Neural cell (in vitro differentiated cells): ENCODE data around the gene ABHD17C. TPM values are rescaled to one million over a fixed set of nuclear protein-coding genes. Genes with fewer than 3 reads are reported as not detected.

Source experiments
- H2AFZ ChIP-seq: fragments of 200-600, 300-800 bp; sonication (generic), shearing (Covaris generic); 2 replicates; pipeline ENCODE4 v1.6.0; 2014; ENCODE audit warnings: low read depth, mild to moderate bottlenecking, antibody characterized with exemption, low read length, moderate library complexity
- H3F3A ChIP-seq: fragments of 200-600 bp; shearing (Covaris generic); 2 replicates; pipeline ENCODE4 v1.6.1; 2016; ENCODE audit warnings: mild to moderate bottlenecking, moderate library complexity, mixed read lengths, antibody characterized with exemption, low read length; ENCODE audit not compliant: insufficient read depth, poor library complexity, severe bottlenecking
- H3K27ac ChIP-seq: fragments of 200-600, 300-800 bp; sonication (generic), shearing (Covaris generic); 2 replicates; pipeline ENCODE4 v1.5.1; 2014; ENCODE audit warnings: mild to moderate bottlenecking, low read length, moderate library complexity
- H3K27me3 ChIP-seq: fragments of 300-800, 200-600 bp; sonication (generic), shearing (Covaris generic); 2 replicates; pipeline ENCODE4 v1.6.0; 2014; ENCODE audit warnings: mild to moderate bottlenecking, low read depth, low read length, moderate library complexity; ENCODE audit not compliant: insufficient read depth
- H3K36me3 ChIP-seq: fragments of 300-800, 200-600 bp; sonication (generic), shearing (Covaris generic); 2 replicates; pipeline ENCODE4 v1.5.1; 2014; ENCODE audit warnings: mild to moderate bottlenecking, antibody characterized with exemption, low read length, moderate library complexity; ENCODE audit not compliant: insufficient read depth
- H3K4me2 ChIP-seq: fragments of 300-800, 200-600 bp; sonication (generic), shearing (Covaris generic); 2 replicates; pipeline ENCODE4 v1.6.0; 2014; ENCODE audit warnings: mild to moderate bottlenecking, low read length
- H3K4me3 ChIP-seq: fragments of 300-800, 200-600 bp; sonication (generic), shearing (Covaris generic); 2 replicates; pipeline ENCODE4 v1.5.1; 2014; ENCODE audit warnings: mild to moderate bottlenecking, low read length, moderate library complexity
- H3K79me2 ChIP-seq: fragments of 200-600 bp; shearing (Covaris generic); replicated peaks from 2 replicates; pipeline ENCODE4 v1.6.0; 2014; ENCODE audit warnings: mild to moderate bottlenecking, low read length, moderate library complexity; ENCODE audit not compliant: insufficient read depth
- H3K9ac ChIP-seq: fragments of 300-800, 200-600 bp; sonication (generic), shearing (Covaris generic); 2 replicates; pipeline ENCODE4 v1.6.1; 2016; ENCODE audit warnings: mild to moderate bottlenecking, low read length, mixed read lengths
- H3K9me2 ChIP-seq: fragments of 200-600 bp; shearing (Covaris generic); 2 replicates; pipeline ENCODE4 v1.6.1; 2016; ENCODE audit warnings: mild to moderate bottlenecking, low read length, mixed read lengths; ENCODE audit not compliant: insufficient read depth
- H3K9me3 ChIP-seq: fragments of 200-600, 300-800 bp; sonication (generic), shearing (Covaris generic); 2 replicates; pipeline ENCODE4 v1.6.1; 2016; ENCODE audit warnings: mild to moderate bottlenecking, mixed run types, low read length, moderate library complexity, mixed read lengths
- H4K20me1 ChIP-seq: fragments of 200-600 bp; shearing (Covaris generic); 2 replicates; pipeline ENCODE4 v1.6.1; 2016; ENCODE audit warnings: mild to moderate bottlenecking, mixed run types; ENCODE audit not compliant: insufficient read depth
- EP300 ChIP-seq: fragments of 450-650 bp; conservative IDR thresholded peaks from 2 replicates; pipeline ENCODE4 v1.6.1; 2014; ENCODE audit warnings: antibody characterized with exemption, mild to moderate bottlenecking, moderate library complexity; ENCODE audit not compliant: poor library complexity, severe bottlenecking
- EZH2 ChIP-seq: fragments of 200-600, 300-800 bp; shearing (Covaris generic), sonication (generic); IDR thresholded peaks from 2 replicates; pipeline ENCODE4 v1.6.1; 2014; ENCODE audit warnings: antibody characterized with exemption, low read length, borderline replicate concordance, mild to moderate bottlenecking; ENCODE audit not compliant: insufficient read depth, poor library complexity, severe bottlenecking
- MXI1 ChIP-seq: fragments of 450-650 bp; conservative IDR thresholded peaks from 2 replicates; pipeline ENCODE4 v1.6.1; 2014; ENCODE audit warnings: antibody characterized with exemption, mild to moderate bottlenecking; ENCODE audit not compliant: poor library complexity, severe bottlenecking
- POLR2AphosphoS5 ChIP-seq: IDR thresholded peaks from 2 replicates; pipeline ENCODE4 v1.6.1; 2012
- RAD21 ChIP-seq: fragments of 450-650 bp; conservative IDR thresholded peaks from 2 replicates; pipeline ENCODE4 v1.6.1; 2014; ENCODE audit warnings: antibody characterized with exemption, mild to moderate bottlenecking, moderate library complexity
- SMC3 ChIP-seq: fragments of 450-650 bp; conservative IDR thresholded peaks from 2 replicates; pipeline ENCODE4 v1.6.1; 2014; ENCODE audit warnings: antibody characterized with exemption, mild to moderate bottlenecking, moderate library complexity; ENCODE audit not compliant: poor library complexity
- TAF1 ChIP-seq: IDR thresholded peaks from 2 replicates; pipeline ENCODE4 v1.6.1; 2012; ENCODE audit warnings: low read depth
- polyA plus RNA-seq: library from polyadenylated mRNA; depleted of rRNA; stranded (reverse); fragments of >200 nt; gene quantifications from 2 replicates; pipeline ENCODE4 v1.2.3, GENCODE V29; 2014
- TF ChIP-seq, protein P1 (sequence below): fragments of 450-650 bp; IDR thresholded peaks from 2 replicates; pipeline ENCODE4 v1.5.1; 2014; ENCODE audit warnings: antibody characterized with exemption, mild to moderate bottlenecking, moderate library complexity; ENCODE audit not compliant: poor library complexity, severe bottlenecking
- TF ChIP-seq, protein P2 (sequence below): IDR thresholded peaks from 2 replicates; pipeline ENCODE4 v1.6.1; 2012; ENCODE audit warnings: borderline replicate concordance

ABHD17C gene
- polyA plus RNA-seq, 1 donor from 2014 or later = 18.3 TPM

- no peaks in the 10 kb centered on the region for H3F3A ChIP-seq
- H3K4me2 ChIP-seq = no peak overlapping the region
- no peak overlapping the region for H3K27ac ChIP-seq
- no peaks in the 10 kb centered on the region for H3K9me2 ChIP-seq
- H3K9me3 ChIP-seq = no peaks in the 10 kb centered on the region
- no peak overlapping the region for H2AFZ ChIP-seq
- no peaks in the 10 kb centered on the region for H4K20me1 ChIP-seq
- H3K4me3 ChIP-seq = no peak overlapping the region
- TF ChIP-seq, protein P1, sequence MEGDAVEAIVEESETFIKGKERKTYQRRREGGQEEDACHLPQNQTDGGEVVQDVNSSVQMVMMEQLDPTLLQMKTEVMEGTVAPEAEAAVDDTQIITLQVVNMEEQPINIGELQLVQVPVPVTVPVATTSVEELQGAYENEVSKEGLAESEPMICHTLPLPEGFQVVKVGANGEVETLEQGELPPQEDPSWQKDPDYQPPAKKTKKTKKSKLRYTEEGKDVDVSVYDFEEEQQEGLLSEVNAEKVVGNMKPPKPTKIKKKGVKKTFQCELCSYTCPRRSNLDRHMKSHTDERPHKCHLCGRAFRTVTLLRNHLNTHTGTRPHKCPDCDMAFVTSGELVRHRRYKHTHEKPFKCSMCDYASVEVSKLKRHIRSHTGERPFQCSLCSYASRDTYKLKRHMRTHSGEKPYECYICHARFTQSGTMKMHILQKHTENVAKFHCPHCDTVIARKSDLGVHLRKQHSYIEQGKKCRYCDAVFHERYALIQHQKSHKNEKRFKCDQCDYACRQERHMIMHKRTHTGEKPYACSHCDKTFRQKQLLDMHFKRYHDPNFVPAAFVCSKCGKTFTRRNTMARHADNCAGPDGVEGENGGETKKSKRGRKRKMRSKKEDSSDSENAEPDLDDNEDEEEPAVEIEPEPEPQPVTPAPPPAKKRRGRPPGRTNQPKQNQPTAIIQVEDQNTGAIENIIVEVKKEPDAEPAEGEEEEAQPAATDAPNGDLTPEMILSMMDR = no peak
- H3K9ac ChIP-seq = no peak overlapping the region
- no peaks in the 10 kb centered on the region for H3K36me3 ChIP-seq
- no peaks in the 10 kb centered on the region for H3K79me2 ChIP-seq
- no peaks in the 10 kb centered on the region for H3K27me3 ChIP-seq
Observed at GRCh38 chr15:80667936-80668335, 27.2 kb upstream of the ABHD17C start.

- H3K27ac ChIP-seq = no peak overlapping the region
- H3K9me3 ChIP-seq = no peaks in the 10 kb centered on the region
- no peaks in the 10 kb centered on the region for H3K27me3 ChIP-seq
- H3K9me2 ChIP-seq = no peaks in the 10 kb centered on the region
- no peaks in the 10 kb centered on the region for H4K20me1 ChIP-seq
- no peak overlapping the region for H3K9ac ChIP-seq
- no peaks in the 10 kb centered on the region for H3K79me2 ChIP-seq
- no peak overlapping the region for H3K4me2 ChIP-seq
- H2AFZ ChIP-seq = no peak overlapping the region
- H3K4me3 ChIP-seq = no peak overlapping the region
- TF ChIP-seq, protein P1 = no peak
- TF ChIP-seq SMC3 (no peak), RAD21 (no peak), MXI1 (no peak), EZH2 (no peak), TAF1 (no peak), EP300 (no peak), POLR2AphosphoS5 (no peak)
- TF ChIP-seq, protein P2, sequence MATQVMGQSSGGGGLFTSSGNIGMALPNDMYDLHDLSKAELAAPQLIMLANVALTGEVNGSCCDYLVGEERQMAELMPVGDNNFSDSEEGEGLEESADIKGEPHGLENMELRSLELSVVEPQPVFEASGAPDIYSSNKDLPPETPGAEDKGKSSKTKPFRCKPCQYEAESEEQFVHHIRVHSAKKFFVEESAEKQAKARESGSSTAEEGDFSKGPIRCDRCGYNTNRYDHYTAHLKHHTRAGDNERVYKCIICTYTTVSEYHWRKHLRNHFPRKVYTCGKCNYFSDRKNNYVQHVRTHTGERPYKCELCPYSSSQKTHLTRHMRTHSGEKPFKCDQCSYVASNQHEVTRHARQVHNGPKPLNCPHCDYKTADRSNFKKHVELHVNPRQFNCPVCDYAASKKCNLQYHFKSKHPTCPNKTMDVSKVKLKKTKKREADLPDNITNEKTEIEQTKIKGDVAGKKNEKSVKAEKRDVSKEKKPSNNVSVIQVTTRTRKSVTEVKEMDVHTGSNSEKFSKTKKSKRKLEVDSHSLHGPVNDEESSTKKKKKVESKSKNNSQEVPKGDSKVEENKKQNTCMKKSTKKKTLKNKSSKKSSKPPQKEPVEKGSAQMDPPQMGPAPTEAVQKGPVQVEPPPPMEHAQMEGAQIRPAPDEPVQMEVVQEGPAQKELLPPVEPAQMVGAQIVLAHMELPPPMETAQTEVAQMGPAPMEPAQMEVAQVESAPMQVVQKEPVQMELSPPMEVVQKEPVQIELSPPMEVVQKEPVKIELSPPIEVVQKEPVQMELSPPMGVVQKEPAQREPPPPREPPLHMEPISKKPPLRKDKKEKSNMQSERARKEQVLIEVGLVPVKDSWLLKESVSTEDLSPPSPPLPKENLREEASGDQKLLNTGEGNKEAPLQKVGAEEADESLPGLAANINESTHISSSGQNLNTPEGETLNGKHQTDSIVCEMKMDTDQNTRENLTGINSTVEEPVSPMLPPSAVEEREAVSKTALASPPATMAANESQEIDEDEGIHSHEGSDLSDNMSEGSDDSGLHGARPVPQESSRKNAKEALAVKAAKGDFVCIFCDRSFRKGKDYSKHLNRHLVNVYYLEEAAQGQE = no peak
- no peaks in the 10 kb centered on the region for H3F3A ChIP-seq
- H3K36me3 ChIP-seq = no peaks in the 10 kb centered on the region
Observed at GRCh38 chr15:80668546-80669236, 26.4 kb upstream of the ABHD17C start.
